Mesenteric fat pad (tissue), 1 donor: Measurements from ENCODE around the gene PNP. TPM values are rescaled to one million over a fixed set of nuclear protein-coding genes. Genes with fewer than 3 reads are reported as not detected.
"Not testable (repeated sequence)": the region's sequence is repeated elsewhere in the genome, so short reads cannot be mapped to it uniquely, and the experiment has no call there.

Source experiments
- DNase-seq: peaks from one replicate; pipeline ENCODE4 v3.0.0-alpha.2; 2020; ENCODE audit warnings: low spot score
- total RNA-seq: library from RNA; stranded (reverse); fragmentation: NEBNext Ultra II Directional; extraction: Animal tissue kit (Norgen Biotek cat#: 25700); gene quantifications from one replicate; pipeline ENCODE4 v1.2.1, GENCODE V29; 2021
- donor health status: DM: yes; HTN: yes; CAD: no.

The PNP gene
- total RNA-seq, 1 donor from 2014 or later, result 69.1 TPM

DNA sequence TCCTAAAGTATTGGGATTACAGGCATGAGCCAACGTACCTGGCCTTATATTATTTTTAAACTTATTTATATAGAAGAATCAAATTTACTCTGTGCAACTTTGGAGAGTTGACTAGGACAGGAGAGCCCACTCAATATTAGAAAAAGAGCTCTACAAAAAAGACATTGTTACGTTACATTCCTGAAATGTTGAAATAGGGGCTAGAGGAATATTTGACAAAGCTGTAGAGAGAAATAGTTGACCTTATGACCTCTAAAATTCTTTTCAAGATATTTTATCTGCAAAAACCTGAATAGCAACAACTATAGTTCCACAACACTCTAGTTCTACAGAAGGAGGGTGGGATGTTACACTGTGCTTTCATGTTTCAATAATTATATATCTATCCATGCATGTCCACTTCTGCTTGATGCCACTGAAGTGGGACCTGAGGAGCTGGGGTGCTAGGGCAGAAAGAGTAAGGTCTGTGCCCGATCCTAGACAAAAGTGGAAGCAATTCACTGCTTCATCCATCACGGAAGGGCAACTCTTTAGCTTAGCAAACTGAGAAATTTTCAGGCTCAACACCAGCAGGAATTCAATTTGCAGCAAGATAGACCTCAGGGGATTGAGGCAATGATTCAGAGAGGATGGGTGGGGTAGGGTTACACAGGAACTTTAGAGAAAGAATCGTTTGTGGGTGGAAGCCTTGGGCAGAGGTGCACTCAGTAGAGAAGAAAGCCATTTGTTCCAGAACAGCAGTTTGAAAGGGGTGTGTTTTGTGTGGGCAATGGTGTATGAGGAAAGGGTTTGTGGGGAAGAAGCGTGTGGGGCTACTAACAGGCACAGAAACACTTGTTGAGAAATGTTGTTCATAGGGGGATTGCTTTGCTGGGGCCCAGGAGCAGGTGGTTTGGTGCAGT, 20.1 kb downstream of the PNP start:
- DNase-seq, result no peak

DNA sequence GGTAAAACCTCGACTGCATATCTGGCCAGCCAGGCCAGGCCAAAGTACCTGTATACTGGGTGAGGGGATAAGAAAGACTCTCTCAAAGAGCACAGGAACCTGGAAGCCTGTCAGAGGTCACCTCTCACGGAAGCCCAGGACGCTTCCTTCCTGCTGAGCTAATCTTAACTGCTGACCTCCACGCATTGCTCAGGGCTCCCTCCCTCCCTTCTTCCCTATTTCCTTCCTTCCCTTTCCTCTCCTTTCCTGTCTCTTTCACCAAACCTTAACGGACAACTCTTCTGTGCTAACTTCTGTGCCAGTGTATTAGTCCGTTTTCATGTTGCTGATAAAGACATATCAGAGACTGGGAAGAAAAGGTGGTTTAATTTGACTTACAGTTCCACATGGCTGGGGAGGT, 21.4 kb downstream of the PNP start:
- no peak for DNase-seq

DNA sequence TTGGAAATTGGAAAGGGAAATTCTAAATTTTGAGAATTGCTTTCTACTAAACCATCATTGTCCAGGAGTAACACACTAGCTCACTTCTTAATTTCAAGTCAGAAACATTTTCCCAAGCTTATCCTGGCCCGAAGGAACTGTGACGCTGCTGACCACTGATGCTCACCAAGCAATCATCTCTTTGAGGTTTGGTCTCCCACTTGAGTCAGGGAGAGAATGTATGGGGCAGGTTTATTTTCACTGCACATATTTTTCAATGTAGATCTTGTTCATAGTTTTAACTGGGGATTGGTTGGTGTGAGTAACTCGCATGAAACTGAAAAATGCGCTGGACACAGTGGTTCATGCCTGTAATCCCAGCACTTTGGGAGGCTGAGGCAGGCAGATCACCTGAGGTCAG, 23.3 kb downstream of the PNP start:
- DNase-seq, result no peak

DNA sequence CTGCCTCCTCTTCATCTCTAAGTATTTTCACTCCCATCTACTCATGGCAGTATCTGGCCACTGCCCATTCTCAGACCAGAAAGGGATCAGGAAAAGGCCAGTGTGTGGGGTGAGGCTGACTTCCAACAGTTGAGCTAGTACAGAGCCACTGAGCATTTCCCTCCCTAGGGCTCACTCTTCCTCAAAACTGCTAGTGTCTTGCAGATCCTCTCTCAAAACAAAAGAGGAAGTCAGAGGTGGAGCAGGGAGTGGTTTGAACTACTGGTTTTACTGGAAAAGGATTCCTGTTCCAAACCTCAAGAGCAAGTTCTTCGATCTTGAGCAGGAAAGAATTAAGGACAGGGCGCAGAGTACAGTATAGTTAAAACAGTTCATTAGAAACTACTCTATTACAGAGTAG, 24.4 kb downstream of the PNP start:
- no peak for DNase-seq

DNA sequence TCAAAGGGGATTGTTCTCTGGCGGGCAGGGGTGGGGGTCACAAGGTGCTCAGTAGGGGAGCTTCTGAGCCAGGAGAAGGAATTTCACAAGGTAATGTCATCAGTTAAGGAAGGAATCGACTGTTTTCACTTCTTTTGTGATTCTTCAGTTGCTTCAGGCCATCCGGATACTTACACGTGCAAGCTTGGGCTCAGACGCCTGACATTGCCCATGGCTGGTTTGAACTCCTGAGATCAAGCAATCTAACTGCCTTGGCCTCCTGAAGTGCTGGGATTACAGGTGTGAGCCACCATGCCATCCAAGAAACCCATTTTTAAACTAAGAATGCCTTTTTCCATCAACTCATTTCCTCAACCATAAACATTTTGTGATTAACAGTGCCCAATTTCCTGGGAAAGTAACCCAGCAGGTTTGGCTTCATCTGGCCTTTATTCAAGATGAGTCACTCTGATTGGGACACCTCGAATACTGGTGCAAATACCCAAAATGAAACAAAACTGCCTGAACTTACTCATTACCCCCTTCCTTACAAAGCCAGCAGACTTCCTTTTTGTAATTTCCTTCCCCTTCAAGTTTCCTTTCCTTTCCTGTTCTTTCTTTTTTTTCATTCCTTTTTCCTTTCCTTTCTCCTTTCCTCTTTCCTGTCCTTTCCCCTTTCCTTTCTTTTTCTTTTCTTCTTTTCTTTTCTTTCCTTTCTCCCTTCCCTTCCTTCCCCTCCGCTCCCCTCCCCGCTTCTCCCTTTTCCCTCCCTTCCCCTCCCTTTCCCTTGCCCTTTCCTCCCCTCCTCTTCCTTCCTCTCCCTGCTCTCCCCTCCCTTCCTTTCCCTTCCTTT, 25.9 kb downstream of the PNP start:
- DNase-seq, result no peak

DNA sequence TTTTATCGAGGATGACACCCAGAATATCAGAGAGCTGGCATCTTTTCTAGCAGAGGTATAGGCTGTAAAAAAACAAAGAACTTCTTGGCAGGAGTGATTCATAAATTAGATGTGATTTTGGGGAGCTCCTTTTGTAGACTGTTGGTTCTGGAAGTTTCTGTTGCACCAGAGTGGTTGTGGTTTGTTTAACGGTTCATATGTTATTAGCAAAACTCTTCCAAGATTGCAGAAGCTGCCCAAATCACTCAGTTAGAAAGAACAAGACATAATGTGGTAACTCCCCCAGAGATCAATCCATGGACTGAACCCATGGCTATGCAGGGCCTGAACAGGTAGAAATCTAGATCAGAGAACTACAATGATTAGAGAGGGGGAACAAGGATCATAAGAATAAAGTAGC, 29.4 kb downstream of the PNP start:
- no peak for DNase-seq

DNA sequence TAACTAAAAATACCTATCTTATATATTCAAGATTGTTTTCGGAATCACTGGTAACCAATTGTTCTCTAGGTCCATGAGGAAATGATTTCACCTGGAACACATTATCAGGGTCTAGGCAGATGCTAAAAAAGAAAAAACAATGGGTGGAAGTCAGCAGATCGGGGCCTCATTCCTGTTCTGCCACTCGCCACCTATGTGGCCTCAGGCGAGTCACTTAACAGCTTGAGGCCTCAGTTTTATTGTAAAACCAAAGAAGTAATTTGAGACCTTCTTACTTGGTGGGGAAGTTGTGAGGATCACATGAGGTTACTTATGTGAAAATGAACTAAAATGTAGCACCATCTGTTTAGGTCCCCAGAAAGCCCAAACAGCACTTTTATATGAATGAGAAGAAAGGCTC, 29.9 kb downstream of the PNP start:
- no peak for DNase-seq

DNA sequence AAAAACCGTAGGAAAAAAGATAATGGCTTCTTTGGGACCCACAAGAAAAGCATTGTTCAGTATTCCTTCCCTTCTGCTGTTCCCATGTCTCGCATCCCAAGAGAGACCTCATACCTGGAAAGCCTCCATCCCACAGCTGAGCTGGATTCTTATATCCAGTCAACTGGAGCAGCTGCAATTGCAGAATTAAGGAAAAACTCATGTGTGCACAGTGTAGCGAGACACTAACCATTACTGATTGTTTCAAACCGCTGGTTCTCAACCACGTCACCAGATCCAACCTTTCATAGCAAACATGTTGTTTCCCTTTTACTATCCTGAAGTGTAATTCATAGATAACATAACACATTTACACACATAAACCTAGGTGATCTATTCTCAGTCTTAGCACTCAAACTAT, 30.7 kb downstream of the PNP start:
- no peak for DNase-seq

DNA sequence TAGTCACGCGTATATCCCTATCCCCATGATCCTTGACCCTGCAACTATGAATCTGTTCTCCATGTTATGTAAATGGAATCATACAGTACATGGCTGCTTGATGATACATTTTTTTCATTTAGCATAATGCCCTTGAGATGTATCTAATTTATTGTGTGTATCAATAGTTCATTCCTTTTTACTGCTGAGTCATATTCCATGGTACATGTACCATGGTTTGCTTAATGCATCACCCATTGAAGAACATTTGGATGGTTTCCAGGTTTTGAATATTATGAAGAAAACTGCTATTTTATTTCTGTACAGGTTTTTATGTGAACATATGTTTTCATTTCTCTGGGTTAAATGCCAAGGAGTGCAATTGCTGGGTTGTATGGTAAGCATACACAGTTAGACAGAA, 32.1 kb downstream of the PNP start:
- DNase-seq, result no peak

DNA sequence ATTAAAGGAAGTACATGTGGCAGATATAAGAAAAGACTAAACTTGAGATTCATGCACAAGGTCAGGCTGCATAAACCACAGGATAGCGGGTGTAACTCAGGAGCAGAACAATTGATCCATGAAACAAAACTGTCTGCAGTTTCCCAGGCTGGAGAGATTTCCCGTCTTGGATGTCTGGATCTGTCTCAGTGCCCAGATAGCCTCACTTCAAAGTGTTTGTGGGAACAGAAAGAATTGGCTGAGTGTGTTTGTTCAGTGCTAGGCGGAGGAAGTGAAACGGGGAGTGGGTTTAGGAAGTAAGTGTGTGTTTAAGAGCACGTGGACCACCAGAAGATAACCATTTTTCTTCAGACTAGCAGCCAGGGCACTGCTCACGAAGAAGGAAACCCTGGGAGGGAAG, 34.7 kb downstream of the PNP start:
- DNase-seq, result no peak

DNA sequence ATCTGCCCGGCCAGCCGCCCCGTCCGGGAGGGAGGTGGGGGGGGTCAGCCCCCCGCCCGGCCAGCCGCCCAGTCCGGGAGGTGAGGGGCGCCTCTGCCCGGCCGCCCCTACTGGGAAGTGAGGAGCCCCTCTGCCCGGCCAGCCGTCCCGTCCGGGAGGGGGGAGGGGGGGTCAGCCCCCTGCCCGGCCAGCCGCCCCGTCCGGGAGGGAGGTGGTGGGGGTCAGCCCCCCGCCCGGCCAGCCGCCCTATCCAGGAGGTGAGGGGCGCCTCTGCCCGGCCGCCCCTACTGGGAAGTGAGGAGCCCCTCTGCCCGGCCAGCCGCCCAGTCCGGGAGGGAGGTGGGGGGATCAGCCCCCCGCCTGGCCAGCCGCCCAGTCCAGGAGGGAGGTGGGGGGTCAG, 37.1 kb downstream of the PNP start:
- not testable (repeated sequence) for DNase-seq

DNA sequence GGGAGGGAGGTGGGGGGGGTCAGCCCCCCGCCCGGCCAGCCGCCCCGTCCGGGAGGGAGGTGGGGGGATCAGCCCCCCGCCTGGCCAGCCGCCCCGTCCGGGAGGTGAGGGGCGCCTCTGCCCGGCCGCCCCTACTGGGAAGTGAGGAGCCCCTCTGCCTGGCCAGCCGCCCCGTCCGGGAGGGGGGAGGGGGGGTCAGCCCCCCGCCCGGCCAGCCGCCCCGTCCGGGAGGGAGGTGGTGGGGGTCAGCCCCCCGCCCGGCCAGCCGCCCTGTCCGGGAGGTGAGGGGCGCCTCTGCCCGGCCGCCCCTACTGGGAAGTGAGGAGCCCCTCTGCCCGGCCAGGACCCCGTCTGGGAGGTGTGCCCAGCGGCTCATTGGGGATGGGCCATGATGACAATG, 37.5 kb downstream of the PNP start:
- DNase-seq, result not testable (repeated sequence)

DNA sequence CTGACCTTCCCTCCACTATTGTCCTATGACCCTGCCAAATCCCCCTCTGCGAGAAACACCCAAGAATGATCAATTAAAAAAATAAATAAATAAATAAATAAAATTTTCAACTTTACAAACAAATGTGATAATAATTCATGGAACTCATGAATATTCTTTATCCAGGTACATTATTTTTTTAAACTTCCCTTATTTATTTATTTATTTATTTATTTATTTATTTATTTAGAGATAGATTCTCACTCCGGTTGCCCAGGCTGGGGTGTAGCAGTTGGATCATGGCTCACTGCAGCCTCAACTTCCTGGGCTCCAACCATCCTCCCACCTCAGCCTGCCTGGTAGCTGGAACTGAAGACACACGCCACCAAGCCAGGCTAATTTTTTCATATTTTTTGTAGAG, 38.3 kb downstream of the PNP start:
- DNase-seq, result not testable (repeated sequence)

DNA sequence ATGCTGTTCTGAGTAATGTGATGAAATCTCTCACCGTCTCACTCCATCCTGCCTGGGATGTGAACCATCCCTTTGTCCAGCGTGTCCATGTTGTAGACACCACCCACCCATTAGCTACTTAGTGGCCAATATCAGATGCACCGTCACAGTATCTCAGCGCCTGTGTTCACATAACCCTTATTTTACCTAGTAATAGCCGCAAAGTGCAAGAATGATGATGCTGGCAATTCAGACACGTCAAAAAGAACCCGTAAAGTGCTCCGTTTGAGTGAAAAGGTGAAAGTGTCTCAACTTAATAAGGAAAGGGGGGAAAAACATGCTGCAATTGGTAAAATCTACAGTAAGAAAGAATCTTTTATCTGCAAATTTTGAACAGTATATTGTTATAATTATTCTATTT, 39.2 kb downstream of the PNP start:
- no peak for DNase-seq

DNA sequence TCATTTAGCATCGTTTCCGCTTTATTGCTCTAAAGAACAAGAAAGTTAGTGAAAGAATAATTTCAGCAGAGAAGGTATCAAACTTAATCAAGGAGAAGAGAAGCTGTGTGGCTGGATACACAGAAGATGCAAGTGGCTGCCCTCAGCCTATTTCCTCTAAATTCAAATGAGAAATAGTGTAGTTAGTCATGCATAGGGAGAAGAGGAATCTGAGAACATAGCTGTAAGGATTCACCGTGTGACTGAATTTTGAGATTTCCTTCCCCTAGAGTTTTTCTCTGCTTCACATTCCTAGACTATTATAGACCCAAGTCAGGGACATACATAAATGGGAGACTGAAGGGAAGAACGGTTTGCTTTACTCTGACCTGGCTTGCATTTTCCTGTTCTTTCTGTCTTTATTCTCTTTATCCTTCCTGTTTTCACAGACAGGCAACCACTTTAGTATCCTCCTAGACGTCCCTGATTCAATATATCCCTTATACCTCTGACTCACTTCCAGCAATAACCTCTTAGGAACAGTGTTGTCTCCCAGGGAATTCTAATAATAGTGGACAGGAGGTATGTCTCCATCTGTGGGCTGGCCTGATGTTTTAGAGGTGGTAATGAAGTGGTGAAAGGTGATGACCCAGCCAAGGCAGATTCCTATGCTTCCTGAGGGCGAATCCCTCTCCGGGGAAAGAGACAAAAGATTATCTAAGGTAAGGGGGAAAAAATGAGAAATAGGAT, 43.1 kb downstream of the PNP start:
- no peak for DNase-seq

DNA sequence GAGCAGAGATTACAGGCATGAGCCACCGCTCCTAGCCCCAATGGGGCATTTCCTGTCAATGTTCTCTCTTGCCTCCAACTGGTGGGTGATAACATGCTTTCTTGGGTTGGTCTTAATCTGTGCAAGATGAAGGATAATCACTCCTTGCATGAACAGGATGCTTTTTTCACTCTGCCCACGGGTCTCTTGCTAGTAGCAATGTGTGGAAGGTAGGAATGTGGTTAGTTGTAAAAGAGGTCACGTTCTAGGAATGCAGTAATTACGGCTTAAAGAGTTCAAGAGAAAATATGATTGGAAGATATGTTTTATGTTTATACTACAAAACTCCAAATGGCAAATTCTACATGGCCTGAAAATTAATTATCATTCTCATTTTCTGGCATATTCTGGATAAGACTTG, 46.6 kb downstream of the PNP start:
- no peak for DNase-seq

DNA sequence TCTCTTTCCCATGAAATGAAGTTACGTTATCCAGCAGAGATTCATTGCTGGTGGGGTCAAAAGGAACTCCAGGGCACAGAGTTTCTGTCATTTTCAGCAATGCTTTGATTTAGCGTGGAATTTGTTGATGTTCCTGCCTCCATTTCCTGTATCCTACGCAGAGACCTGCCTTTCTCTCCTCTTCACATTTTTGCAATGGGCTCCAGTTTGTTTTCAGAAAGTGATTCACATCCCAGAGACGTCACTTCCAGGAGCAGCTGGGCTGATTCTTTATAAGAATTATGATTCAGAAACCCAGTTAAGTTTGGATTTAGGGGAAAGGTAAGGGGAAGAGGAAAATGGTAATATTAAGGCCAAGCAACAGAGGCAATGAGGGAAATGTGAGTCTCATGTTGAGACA, 47.7 kb downstream of the PNP start:
- DNase-seq, result no peak

DNA sequence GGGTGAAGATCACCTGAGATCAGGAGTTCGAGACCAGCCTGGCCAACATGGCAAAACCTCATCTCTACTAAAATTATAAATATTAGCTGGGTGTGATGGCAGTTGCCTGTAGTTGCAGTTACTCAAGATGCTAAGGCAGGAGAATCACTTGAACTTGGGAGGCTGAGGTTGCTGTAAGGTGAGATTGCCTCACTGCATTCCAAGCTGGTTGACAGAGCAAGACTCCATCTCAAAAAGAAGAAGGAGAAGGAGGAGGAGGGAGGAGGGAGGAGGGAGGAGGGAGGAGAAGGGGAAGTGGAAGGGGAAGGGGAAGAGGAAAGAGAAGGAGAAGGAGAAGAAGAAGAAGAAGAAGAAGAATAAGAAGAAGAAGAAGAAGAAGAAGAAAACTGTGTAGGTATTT, 53.1 kb downstream of the PNP start:
- DNase-seq, result no peak

DNA sequence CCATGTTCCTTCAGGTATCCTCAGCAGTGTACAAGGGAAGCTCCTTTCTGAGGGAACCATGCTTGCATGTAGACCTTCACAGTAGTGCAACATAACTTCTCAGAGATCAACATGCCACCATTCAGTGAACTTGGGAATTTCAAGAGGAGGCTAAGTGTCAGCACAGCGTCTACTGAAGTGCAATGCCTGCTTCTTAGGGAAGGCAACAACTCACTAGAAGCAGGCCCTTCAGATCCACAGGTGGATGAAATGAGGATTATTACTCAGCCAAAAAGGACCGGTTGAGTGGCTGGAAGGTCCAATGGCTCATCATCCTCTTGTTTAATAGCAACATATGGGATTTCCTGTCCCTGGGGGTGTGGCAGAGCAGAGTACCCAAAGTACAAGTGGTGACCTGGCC, 54.8 kb downstream of the PNP start:
- no peak for DNase-seq
